GM18868 (cell line): ENCODE measurements around the gene LEP.
"Not testable (repeated sequence)": the region's sequence is repeated elsewhere in the genome, so short reads cannot be mapped to it uniquely, and the experiment has no call there.

ENCODE experiments used
- ATAC-seq: cut with Tn5 transposase; IDR thresholded peaks from one replicate; pipeline ENCODE4 v1.9.1; 2021; ENCODE audit warnings: mild to moderate bottlenecking, moderate library complexity; ENCODE audit not compliant: unreplicated experiment

The LEP gene

DNA sequence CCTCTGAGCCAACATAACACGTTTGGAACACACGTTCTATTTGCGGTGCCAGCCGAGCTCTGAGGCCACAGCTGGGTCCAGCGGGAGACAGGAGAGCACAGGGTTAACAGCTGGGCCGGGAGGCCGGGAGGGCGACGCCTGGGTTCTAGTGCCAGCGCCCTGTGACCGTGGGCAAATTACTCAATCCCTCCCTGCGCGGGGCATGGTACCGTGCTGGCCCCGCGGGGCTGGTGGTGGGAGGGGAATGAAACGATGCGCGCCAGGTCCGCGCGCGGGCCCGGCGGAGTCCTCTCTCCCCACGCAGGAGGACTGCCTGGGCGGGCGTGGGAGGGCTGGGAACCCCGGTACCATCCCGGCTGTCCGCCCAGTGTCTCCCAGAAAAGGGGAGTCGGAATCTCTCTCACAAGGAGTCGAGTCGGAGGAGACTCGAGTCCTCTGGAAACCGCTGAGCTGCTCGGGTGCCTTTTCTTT lies 30.4 kb downstream of the LEP start:
- ATAC-seq: no peak

DNA sequence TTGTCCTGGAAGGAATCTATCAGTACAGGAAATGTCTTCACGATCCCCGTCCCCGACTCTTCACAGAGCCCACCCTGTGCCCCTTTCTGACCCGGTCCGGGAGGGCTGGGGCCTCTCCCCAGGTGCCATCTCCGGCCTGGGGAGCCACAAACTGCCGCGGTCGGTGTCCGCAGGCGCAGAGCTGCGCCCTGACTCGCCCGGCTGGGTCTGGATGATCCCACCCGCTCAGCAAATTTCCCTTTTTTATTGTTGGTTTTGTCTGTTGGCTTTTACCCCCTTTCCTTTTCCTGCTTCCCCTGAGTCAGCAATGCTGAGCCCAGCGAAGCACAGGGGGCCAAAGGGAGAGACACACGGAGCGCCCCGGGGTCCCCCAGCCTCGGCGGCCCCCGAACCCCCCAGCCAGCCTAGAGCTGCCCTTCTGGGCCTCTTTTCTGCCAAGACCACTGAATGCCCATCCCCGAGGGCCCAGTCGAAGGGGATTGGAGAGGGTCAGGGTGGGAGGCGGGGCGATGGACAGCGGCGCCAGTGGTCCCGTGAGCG lies 30.9 kb downstream of the LEP start:
- no peak for ATAC-seq

DNA sequence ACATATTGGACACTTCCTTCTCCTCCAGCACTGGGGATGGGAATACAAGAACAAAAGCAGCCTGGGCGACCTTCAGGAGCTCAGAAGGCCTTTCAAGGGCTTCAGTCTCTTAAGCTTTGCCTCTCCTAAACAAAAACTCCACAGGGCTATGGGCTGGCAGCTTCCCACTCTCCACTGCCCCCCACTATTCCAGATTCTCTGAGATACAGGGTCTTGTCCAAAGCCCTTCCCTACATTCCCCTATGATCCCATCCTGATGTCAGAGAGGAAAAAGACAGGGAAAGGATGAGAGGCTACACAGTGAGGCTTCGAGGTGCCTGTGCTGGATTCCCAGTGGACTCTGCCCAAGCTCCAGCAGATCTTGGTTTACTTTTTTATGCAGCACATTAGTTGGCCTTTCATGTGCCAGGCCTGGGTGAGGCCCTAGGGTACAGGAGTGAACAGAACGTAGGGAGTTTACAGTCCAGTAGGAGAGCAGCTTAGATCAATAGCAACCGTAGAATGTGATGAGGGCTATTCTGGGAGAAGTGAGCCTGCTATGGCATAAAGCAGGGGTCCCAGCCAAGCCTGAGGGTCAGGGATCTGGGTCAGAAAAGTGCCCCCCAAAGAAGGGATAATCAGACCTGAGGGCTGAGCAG lies 33.3 kb downstream of the LEP start:
- no peak for ATAC-seq

GRCh38 chr7:128274884-128275603 lies 34.0 kb downstream of the LEP start:
- ATAC-seq: no peak

DNA sequence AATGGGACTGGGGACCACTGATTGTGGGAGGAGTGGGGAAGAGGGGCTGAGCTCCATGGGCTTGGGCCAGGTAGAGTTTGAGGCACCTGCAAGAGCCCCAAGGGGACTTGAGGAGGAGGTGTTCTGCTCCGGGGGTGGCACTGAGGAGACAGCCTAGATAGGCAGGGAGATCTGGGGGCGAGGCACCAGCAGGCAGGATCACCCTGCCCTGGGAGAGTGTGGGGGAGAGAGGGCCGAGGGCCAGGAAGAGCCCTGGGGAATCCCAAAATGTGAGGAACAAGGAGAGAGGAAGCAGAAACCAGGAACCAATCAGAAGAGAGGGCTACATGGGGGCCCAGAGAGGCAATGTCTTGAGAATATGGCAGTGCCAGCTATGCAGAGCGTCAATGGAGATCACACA lies 34.6 kb downstream of the LEP start:
- ATAC-seq: no peak

DNA sequence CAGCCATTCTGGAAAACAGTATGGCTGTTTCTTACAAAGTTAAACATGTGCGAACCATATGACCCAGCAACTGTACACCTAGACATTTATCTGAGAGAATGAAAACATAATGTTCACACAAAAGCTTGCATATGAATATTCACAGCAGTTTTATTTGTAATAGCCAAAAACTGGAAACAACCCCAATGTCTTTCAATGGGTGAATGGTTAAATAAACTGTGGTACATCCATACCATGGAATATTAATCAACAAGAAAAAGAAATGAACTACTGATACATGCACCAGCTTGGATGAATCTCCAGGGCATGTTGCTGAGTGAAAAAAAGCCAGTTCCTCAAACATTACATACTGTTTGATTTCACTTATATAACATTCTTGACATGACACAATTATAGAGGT lies 37.3 kb downstream of the LEP start:
- ATAC-seq: no peak

GRCh38 chr7:128279124-128279713 lies 38.1 kb downstream of the LEP start:
- no peak for ATAC-seq

- not testable (repeated sequence) for ATAC-seq
Observed at GRCh38 chr7:128280451-128280850, 39.4 kb downstream of the LEP start.

DNA sequence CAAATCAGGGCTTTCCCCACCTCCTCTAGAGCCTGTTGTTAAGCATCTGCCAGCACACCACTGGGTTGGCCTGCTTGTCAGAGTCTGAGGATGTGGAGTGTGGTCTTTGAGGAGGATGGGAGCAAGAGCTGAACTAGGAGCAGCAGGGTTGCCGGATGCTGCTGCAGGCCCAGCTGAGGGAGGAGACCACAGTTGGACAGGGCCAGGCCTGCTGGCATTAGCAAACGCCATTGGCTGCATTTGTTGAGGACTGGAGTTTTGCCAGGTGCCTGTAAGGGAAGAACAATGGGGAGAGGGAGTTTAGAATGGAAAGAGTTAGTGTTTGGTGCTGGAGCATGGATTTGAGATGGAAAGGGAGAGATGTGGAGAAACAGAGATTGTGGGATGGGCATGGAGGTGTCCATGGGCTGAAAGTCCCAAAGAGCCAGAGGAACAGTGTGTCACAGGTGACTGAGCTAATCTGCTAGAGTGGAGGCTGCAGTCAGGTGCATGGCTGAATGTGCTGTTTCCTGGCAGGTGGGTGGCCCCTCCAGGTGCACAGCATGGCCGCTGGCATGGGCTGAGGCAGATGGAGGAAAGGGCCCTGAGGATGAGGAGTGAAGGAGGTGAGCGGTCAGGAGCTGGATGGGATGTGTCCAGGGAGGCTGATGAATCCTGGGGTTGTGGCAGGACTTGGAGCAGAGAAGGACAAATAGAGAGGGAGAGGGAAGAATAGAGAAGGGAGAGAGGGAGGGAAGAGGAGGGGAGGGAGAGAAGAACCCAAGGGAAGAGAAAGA lies 40.7 kb downstream of the LEP start:
- ATAC-seq: no peak

DNA sequence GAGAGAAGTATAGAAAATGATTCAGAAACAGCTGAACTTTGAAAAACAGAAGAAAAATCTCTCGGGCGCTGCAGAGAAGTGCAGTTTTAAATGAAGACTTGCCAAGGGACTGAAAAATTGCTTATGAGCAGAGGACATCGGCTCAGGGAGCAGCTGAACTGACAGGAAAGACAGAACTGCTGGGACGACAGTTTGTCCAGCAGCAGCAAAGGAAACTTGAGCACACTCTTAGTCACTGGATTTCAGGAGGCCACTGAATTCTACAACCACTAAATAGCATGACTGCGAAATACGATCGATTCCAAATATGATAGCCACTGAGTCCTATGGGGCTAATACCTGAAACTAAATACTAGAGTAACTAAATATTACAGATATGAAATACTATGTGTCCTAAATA lies 43.0 kb downstream of the LEP start:
- ATAC-seq: no peak

DNA sequence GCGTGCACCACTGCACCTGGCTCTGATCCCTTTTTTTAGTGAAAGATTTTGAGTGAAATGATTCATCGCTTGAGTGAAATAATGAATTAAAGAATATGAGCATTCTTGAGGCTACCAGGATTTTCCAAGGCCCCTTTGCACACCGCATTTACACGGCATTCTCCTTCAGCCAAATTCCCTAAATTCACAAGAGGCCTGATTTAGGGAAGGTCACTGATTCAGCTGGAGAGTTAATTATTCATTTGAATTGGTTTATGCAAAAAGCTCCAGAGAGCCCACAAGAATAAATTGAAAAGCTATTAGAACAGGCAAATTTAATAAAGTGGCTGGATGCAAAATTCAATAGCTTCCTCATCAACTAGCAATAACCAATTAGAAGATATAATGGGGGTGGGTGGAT lies 46.5 kb downstream of the LEP start:
- no peak for ATAC-seq

DNA sequence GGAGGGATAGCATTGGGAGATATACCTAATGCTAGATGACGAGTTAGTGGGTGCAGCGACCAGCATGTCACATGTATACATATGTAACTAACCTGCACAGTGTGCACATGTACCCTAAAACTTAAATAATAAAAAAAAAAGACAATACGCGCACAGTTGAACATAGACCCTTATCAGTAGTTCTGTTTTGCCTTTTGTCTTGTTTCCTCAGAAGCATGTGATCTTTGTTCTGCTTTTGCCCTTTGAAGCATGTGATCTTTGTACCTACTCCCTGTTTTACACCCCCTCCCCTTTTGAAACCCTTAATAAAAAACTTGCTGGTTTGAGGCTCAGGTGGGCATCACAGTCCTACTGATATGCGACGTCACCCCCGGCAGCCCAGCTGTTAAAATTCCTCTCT lies 56.9 kb downstream of the LEP start:
- not testable (repeated sequence) for ATAC-seq

DNA sequence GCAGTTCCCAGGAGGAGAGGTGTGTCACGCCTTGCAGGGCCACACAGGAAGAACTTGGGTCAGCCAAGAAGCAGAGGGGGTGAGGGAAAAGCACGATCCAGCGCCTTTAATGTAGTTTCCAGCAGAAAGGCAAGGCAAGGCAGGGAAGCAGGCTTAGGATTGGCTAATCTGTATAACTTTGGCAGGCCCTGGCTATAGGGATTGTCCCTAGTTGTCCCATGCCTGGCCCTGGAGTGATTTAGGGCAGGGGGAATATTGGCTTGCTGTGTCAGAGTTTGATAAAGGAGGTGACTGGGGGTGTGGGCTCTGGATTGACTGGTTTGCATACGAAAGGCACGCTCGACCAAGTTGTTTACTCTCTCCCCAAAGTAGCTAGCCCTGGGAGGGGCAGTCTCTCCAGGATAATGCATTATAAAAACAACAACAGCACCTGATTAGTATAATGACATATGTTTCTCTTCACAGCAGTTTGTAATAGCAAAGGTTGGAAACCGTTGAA lies 58.1 kb downstream of the LEP start:
- no peak for ATAC-seq

- ATAC-seq: no peak
Observed at GRCh38 chr7:128302139-128302538, 61.1 kb downstream of the LEP start.

GRCh38 chr7:128303133-128303532 lies 62.1 kb downstream of the LEP start:
- no peak for ATAC-seq

DNA sequence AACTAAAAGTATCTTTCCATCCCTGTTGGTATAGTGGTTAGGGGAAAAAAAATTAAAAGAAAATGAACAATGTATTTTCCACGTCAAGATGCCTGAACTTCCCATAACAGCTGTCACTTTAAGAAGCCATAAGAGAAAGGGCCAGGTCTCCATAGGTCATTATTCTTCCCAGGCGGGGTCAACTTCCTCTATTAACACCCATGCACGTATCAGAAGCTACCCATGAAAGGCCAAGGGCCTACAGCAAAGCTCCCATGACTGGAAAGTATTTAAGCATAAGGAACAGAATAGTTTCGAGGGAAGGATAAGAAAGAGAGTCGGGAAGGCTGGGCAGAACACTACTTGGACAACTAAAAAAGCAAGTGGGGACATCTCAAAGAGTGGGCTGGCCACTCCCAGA lies 62.6 kb downstream of the LEP start:
- ATAC-seq: no peak

DNA sequence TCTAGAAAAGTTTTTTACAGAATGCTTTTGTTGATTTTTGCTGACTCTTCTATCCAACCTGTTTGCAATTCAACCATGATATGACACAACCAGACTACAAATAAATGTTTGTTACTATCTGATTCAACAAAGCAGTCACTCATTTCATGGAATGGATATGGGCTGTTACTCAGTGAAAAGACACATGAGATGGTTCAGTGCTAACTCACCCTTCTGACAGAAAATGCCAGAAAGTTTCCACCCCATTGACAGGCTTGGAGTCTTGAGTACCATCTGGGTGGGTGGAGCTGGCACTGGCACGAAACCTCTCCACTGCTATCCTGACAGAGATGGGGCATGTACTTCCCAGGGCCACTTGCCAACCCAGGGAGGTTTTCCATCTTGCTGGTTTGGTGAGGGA lies 63.1 kb downstream of the LEP start:
- no peak for ATAC-seq

GRCh38 chr7:128307061-128307460 lies 66.0 kb downstream of the LEP start:
- ATAC-seq: no peak
